ENCODE results near the gene MARCHF10.
"Not testable (repeated sequence)": the region's sequence is repeated elsewhere in the genome, so short reads cannot be mapped to it uniquely, and the experiment has no call there.

Gene MARCHF10

DNA sequence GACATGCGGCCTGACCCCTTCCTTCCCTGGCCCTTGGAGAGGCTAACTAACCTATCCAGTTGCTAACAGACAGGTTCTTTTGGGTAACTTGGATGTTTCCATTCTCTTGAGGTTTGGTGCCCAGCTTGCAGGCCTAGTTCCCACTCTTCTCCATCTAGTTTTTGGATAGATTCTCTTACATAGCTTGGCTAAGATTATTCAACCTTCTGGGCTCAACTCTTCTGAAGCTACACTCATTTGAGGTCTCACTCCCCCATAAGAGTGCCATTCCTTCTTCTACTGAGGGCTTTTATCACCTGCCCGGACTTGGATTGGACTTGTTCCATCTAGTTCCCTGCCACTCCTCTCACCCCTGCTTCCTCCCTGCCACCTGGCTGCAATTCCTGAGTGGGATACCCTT is 44.1 kb upstream of the MARCHF10 start:
- in situ Hi-C loops (cut with HindIII; ENCODE audit: low pct_ligation_motif_present, low sequenced_read_pairs), result no loop called here
- TF ChIP-seq, protein P1, sequence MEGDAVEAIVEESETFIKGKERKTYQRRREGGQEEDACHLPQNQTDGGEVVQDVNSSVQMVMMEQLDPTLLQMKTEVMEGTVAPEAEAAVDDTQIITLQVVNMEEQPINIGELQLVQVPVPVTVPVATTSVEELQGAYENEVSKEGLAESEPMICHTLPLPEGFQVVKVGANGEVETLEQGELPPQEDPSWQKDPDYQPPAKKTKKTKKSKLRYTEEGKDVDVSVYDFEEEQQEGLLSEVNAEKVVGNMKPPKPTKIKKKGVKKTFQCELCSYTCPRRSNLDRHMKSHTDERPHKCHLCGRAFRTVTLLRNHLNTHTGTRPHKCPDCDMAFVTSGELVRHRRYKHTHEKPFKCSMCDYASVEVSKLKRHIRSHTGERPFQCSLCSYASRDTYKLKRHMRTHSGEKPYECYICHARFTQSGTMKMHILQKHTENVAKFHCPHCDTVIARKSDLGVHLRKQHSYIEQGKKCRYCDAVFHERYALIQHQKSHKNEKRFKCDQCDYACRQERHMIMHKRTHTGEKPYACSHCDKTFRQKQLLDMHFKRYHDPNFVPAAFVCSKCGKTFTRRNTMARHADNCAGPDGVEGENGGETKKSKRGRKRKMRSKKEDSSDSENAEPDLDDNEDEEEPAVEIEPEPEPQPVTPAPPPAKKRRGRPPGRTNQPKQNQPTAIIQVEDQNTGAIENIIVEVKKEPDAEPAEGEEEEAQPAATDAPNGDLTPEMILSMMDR (IDR thresholded peaks at IDR 0.05; ENCODE audit: low read depth, low read length, missing control alignments), result no peak

DNA sequence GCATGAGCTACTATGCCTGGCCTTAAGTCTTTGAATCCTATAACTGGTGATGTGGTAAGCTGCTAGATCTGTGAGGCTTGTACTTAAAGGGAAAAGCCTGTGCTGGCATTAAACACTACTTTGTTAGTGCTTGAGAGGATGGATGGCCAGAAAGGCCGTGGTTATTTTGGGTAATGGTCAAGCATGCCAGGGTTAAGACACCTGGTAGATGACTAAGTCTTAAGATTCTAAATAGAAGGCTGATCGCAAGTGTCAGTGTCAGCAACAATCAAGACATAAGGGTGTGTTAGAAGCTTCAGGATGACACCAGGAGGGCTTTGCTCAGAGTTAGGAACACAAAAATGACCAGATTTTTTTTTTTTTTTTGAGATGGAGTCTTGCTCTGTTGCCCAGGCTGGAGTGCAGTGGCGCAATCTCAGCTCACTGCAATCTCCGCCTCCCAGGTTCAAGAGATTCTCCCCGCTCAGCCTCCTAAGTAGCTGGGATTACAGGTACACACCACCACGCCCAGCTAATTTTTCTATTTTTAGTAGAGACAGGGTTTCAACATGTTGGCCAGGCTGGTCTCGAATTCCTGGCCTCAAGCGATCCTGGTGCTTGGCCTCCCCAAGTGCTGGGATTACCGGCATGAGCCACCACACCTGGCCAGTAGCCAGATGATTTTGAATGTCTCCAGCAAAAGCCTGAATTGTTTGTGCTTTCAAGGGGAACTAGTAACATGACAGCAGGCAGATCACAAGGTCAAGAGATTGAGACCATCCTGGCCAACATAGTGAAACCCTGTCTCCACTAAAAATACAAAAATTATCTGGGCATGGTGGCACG is 41.7 kb upstream of the MARCHF10 start:
- H3K27me3 ChIP-seq (replicated peaks); H3K4me3 ChIP-seq (ENCODE audit: low read depth, low read length); in situ Hi-C loops (cut with HindIII; ENCODE audit: low pct_ligation_motif_present, low sequenced_read_pairs); H3K36me3 ChIP-seq (replicated peaks); DNase-seq; H3K27ac ChIP-seq: not testable (repeated sequence)

More for the DNA sequence above, 44.1 kb upstream of the MARCHF10 start:
- no peak overlapping the region for H3K4me3 ChIP-seq (ENCODE audit: low read depth, low read length)
- no peaks in the 10 kb centered on the region for H3K27me3 ChIP-seq (replicated peaks)
- no peak for DNase-seq
- no peak overlapping the region for H3K27ac ChIP-seq
- H3K36me3 ChIP-seq (replicated peaks), result no peaks in the 10 kb centered on the region

DNA sequence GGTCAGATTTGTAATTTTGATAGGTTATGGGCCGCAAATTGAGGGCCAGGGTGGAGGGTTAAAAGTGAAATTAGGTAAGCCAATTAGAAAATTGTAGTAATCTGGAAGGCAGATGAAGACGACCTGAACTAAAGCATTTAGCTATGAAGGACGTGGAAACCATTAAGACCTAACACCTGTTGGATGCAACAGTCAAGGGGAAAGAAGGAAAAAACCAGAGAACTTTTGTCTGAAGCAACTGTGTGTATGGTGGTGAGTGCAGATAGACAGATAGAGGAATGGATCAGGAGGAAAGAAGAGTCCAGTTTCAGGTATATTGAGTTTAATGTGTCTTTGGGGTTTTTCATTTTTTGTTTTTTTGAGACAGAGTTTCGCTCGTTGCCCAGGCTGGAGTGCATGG is 40.2 kb upstream of the MARCHF10 start:
- Histone ChIP-seq H3K27ac (no peak overlapping the region), H3K4me3 (ENCODE audit: low read depth, low read length) (no peak overlapping the region), H3K36me3 (replicated peaks) (no peaks in the 10 kb centered on the region), H3K27me3 (replicated peaks) (no peaks in the 10 kb centered on the region)
- TF ChIP-seq, protein P1 (IDR thresholded peaks at IDR 0.05; ENCODE audit: low read depth, low read length, missing control alignments), result no peak
- in situ Hi-C loops (cut with HindIII; ENCODE audit: low pct_ligation_motif_present, low sequenced_read_pairs), result no loop called here
- no peak for DNase-seq

DNA sequence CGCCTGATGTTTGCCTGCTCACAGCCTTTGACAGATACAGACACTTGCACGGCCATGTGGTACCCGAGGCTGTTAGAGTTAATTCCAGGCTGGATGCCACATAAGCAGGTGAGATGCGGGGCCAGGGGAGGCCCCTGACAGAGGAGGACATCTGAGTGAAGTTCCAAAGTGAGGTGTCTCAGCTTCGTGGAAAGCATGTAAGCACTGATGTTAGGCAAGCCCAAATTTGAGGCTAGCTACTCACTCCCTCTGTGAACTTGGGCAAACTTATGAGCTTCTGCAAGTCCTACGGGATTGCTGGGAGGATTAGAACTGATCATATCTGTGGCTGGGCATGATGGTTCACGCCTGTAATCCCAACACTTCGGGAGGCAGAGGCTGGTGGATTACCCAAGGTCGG is 39.3 kb upstream of the MARCHF10 start:
- no peak for DNase-seq
- TF ChIP-seq, protein P1 (IDR thresholded peaks at IDR 0.05; ENCODE audit: low read depth, low read length, missing control alignments), result no peak
- Histone ChIP-seq H3K4me3 (ENCODE audit: low read depth, low read length) (no peak overlapping the region), H3K36me3 (replicated peaks) (no peaks in the 10 kb centered on the region), H3K27ac (no peak overlapping the region), H3K27me3 (replicated peaks) (no peaks in the 10 kb centered on the region)
- in situ Hi-C loops (cut with HindIII; ENCODE audit: low pct_ligation_motif_present, low sequenced_read_pairs), result no loop called here

DNA sequence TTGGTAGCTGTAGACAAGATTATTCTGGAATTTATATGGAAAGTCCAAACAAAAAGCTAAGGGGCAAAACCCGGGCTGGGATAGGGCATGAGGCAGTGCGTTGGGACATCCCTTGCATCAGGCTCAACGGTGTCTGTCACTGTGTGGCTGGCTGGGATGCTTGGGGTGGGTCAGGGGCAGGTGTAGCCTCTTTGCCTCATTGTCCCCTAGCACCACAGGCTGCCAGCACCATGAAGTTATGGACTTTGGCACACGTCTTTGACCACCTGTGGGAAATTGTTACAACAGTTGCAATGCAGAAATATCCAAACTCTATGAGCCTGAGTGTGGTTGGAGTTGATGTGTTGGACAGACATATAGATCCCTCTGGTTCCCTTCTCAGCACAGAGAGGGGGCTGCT is 32.8 kb upstream of the MARCHF10 start:
- in situ Hi-C loops (cut with HindIII; ENCODE audit: low pct_ligation_motif_present, low sequenced_read_pairs), result no loop called here
- no peak for DNase-seq
- Histone ChIP-seq H3K27me3 (replicated peaks) (no peaks in the 10 kb centered on the region), H3K36me3 (replicated peaks) (no peaks in the 10 kb centered on the region), H3K4me3 (ENCODE audit: low read depth, low read length) (no peak overlapping the region), H3K27ac (no peak overlapping the region)
- TF ChIP-seq, protein P1 (IDR thresholded peaks at IDR 0.05; ENCODE audit: low read depth, low read length, missing control alignments), result no peak

DNA sequence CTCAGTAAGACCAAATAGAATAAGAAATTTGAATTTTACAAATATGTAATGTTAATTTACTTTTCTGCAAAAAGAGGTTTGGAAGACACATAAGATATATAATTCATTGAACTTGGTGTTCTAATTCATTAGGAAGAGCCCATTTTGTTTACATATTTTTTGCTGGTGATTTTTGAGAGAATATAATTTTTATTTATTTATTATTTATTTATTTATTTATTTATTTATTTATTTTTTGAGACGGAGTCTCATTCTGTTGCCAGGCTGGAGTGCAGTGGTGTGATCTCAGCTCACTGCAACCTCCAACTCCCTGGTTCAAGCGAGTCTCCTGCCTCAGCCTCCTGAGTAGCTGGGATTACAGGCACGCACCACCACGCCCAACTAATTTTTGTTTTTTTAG is 25.7 kb upstream of the MARCHF10 start:
- in situ Hi-C loops (cut with HindIII; ENCODE audit: low pct_ligation_motif_present, low sequenced_read_pairs); DNase-seq; H3K27me3 ChIP-seq (replicated peaks); H3K27ac ChIP-seq; H3K36me3 ChIP-seq (replicated peaks); H3K4me3 ChIP-seq (ENCODE audit: low read depth, low read length): not testable (repeated sequence)

DNA sequence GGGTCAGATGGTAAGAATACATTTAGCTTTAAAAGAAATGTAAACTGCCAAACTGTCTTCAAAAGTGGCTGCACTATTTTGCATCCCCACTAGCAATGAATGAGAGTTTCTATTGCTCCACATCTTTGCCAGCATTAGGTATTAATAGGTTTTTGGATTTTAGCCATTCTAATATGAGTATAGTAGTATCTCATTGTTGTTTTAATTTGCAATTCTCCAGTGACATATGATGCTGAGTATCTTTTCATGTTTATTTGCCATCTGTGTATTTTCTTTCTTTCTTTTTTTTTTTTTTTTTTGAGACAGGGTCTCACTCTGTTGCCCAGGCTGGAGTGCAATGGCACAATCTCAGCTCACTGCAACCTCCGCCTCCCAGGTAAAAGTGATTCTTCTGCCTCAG is 24.3 kb upstream of the MARCHF10 start:
- Histone ChIP-seq H3K27me3 (replicated peaks) (no peaks in the 10 kb centered on the region), H3K4me3 (ENCODE audit: low read depth, low read length) (no peak overlapping the region), H3K27ac (no peak overlapping the region), H3K36me3 (replicated peaks) (no peaks in the 10 kb centered on the region)
- DNase-seq, result no peak
- TF ChIP-seq, protein P1 (IDR thresholded peaks at IDR 0.05; ENCODE audit: low read depth, low read length, missing control alignments), result no peak
- in situ Hi-C loops (cut with HindIII; ENCODE audit: low pct_ligation_motif_present, low sequenced_read_pairs), result no loop called here

DNA sequence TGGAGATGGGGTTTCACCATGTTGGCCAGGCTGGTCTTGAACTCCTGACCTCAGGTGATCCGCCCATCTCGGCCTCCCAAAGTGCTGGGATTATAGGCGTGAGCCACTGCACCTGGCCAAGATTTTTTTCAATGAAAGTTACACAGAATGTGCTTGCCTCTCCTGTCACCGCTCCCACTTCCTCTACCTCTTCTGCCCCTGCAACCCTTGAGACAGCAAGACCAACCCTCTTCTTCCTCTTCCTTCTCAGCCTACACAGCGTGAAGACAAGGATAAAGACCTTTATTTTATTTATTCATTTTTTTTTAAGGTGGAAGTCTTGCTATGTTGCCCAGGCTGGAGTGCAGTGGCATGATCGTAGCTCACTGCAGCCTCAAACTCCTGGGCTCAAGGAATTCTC is 23.0 kb upstream of the MARCHF10 start:
- H3K36me3 ChIP-seq (replicated peaks); DNase-seq; H3K27me3 ChIP-seq (replicated peaks); in situ Hi-C loops (cut with HindIII; ENCODE audit: low pct_ligation_motif_present, low sequenced_read_pairs); H3K27ac ChIP-seq; H3K4me3 ChIP-seq (ENCODE audit: low read depth, low read length): not testable (repeated sequence)

All from brain microvascular endothelial cell (primary cell).